Pulmonary artery endothelial cell (primary cell): ENCODE data around the gene NTRK3. TPM values are rescaled to one million over a fixed set of nuclear protein-coding genes. Genes with fewer than 3 reads are reported as not detected.

ENCODE experiments used
- DNase-seq: peaks from one replicate; pipeline ENCODE4 v3.0.0-alpha.2; 2011; ENCODE audit warnings: low read depth, low spot score
- total RNA-seq: library from RNA; depleted of rRNA; stranded (reverse); fragments of >200 nt; gene quantifications from 2 replicates; pipeline ENCODE4 v1.2.3, GENCODE V29; 2014

The NTRK3 gene
- total RNA-seq, 1 donor from 2014 or later, result not detected

- DNase-seq, result no peak
Measured at GRCh38 chr15:88185584-88185983, 71.0 kb downstream of the NTRK3 start.

GRCh38 chr15:88181613-88182012 is 74.9 kb downstream of the NTRK3 start:
- DNase-seq, result no peak

- no peak for DNase-seq
Measured at GRCh38 chr15:88179562-88179961, 77.0 kb downstream of the NTRK3 start.

- no peak for DNase-seq
Measured at GRCh38 chr15:88178631-88179030, 77.9 kb downstream of the NTRK3 start.

GRCh38 chr15:88177451-88177850 is 79.1 kb downstream of the NTRK3 start:
- DNase-seq, result no peak

- DNase-seq, result no peak
Measured at GRCh38 chr15:88174571-88174970, 82.0 kb downstream of the NTRK3 start.

- DNase-seq, result no peak
Measured at GRCh38 chr15:88166082-88166993, 90.2 kb downstream of the NTRK3 start.

- DNase-seq, result no peak
Measured at GRCh38 chr15:88161636-88162035, 94.9 kb downstream of the NTRK3 start.

GRCh38 chr15:88155310-88155709 is 101.2 kb downstream of the NTRK3 start:
- no peak for DNase-seq

GRCh38 chr15:88152672-88153071 is 103.9 kb downstream of the NTRK3 start:
- DNase-seq, result no peak

GRCh38 chr15:88147760-88148159 is 108.8 kb downstream of the NTRK3 start:
- DNase-seq, result no peak

GRCh38 chr15:88144921-88145653 is 111.5 kb downstream of the NTRK3 start:
- DNase-seq, result no peak

GRCh38 chr15:88142121-88142520 is 114.4 kb downstream of the NTRK3 start:
- no peak for DNase-seq

- DNase-seq, result no peak
Measured at GRCh38 chr15:88141269-88141889, 115.2 kb downstream of the NTRK3 start.

GRCh38 chr15:88140398-88140797 is 116.1 kb downstream of the NTRK3 start:
- DNase-seq, result no peak

GRCh38 chr15:88139936-88140335 is 116.6 kb downstream of the NTRK3 start:
- DNase-seq, result no peak

- no peak for DNase-seq
Measured at GRCh38 chr15:88133795-88134194, 122.7 kb downstream of the NTRK3 start.

- DNase-seq, result no peak
Measured at GRCh38 chr15:88132499-88132898, 124.0 kb downstream of the NTRK3 start.

- DNase-seq, result no peak
Measured at GRCh38 chr15:88131937-88132336, 124.6 kb downstream of the NTRK3 start.

GRCh38 chr15:88127432-88127790 is 129.1 kb downstream of the NTRK3 start:
- DNase-seq, result no peak

- DNase-seq, result no peak
Measured at GRCh38 chr15:88126695-88127431, 129.7 kb downstream of the NTRK3 start.

- DNase-seq, result no peak
Measured at GRCh38 chr15:88125576-88125975, 131.0 kb downstream of the NTRK3 start.
